ENCODE measurements around the gene ZCCHC14. TPM values are rescaled to one million over a fixed set of nuclear protein-coding genes. Genes with fewer than 3 reads are reported as not detected.

ZCCHC14 gene
- total and polyA plus RNA-seq, 10 of the 15 experiments (the other 5 are each of a cell fraction or from before 2014, with no cell fraction given) = 0.02 to 0.26 (median 0.05) TPM; not detected in 3

DNA sequence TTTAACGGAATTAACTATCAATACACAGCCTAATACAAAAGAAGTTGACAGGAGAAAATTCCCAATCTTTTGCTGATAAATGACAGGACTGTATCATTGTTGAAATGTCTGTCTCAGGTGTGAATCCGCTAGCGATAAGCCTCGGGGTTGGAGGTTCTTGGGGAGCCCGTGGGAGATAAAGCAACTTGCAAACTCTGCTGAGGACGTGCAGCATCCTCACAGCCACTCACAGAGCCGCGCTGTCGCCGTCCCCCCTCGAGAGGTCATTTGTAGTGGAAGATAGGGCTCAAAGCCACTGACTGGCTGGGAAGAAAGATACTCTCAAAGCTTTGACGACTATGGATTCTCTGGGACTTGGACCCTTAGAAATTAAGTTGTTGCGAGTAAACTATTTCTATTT lies 83.7 kb downstream of the ZCCHC14 start (continued):
- TF ChIP-seq PAX5 (IDR thresholded peaks at IDR 0.05; ENCODE audit: borderline replicate concordance, low read depth, low read length) = no peak
- TF ChIP-seq, protein P1, sequence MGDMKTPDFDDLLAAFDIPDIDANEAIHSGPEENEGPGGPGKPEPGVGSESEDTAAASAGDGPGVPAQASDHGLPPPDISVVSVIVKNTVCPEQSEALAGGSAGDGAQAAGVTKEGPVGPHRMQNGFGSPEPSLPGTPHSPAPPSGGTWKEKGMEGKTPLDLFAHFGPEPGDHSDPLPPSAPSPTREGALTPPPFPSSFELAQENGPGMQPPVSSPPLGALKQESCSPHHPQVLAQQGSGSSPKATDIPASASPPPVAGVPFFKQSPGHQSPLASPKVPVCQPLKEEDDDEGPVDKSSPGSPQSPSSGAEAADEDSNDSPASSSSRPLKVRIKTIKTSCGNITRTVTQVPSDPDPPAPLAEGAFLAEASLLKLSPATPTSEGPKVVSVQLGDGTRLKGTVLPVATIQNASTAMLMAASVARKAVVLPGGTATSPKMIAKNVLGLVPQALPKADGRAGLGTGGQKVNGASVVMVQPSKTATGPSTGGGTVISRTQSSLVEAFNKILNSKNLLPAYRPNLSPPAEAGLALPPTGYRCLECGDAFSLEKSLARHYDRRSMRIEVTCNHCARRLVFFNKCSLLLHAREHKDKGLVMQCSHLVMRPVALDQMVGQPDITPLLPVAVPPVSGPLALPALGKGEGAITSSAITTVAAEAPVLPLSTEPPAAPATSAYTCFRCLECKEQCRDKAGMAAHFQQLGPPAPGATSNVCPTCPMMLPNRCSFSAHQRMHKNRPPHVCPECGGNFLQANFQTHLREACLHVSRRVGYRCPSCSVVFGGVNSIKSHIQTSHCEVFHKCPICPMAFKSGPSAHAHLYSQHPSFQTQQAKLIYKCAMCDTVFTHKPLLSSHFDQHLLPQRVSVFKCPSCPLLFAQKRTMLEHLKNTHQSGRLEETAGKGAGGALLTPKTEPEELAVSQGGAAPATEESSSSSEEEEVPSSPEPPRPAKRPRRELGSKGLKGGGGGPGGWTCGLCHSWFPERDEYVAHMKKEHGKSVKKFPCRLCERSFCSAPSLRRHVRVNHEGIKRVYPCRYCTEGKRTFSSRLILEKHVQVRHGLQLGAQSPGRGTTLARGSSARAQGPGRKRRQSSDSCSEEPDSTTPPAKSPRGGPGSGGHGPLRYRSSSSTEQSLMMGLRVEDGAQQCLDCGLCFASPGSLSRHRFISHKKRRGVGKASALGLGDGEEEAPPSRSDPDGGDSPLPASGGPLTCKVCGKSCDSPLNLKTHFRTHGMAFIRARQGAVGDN (IDR thresholded peaks at IDR 0.05) = no peak
- TF ChIP-seq RAD21 (IDR thresholded peaks at IDR 0.05; ENCODE audit: insufficient read depth, low read depth, low read length) = no peak
- no peak for TF ChIP-seq CREM (IDR thresholded peaks at IDR 0.05; ENCODE audit: low read depth)
- no peak for TF ChIP-seq PML (IDR thresholded peaks at IDR 0.05; ENCODE audit: low read length)
- TF ChIP-seq, protein P2, sequence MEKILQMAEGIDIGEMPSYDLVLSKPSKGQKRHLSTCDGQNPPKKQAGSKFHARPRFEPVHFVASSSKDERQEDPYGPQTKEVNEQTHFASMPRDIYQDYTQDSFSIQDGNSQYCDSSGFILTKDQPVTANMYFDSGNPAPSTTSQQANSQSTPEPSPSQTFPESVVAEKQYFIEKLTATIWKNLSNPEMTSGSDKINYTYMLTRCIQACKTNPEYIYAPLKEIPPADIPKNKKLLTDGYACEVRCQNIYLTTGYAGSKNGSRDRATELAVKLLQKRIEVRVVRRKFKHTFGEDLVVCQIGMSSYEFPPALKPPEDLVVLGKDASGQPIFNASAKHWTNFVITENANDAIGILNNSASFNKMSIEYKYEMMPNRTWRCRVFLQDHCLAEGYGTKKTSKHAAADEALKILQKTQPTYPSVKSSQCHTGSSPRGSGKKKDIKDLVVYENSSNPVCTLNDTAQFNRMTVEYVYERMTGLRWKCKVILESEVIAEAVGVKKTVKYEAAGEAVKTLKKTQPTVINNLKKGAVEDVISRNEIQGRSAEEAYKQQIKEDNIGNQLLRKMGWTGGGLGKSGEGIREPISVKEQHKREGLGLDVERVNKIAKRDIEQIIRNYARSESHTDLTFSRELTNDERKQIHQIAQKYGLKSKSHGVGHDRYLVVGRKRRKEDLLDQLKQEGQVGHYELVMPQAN (conservative IDR thresholded peaks at IDR 0.05) = no peak
